NCI-H1930 (cell line): ENCODE results near the gene SLC4A4.

Experiments
- DNase-seq, 2 experiments: peaks; one replicate each; lab custom pipeline; 2025; lab: John Stamatoyannopoulos, UW

Gene SLC4A4

GRCh38 chr4:71540749-71541269 lies 202.0 kb downstream of the SLC4A4 start:
- no peak for DNase-seq

GRCh38 chr4:71541541-71541940 lies 202.7 kb downstream of the SLC4A4 start:
- no peak for DNase-seq

GRCh38 chr4:71545168-71545567 lies 206.3 kb downstream of the SLC4A4 start:
- DNase-seq: no peak

- no peak for DNase-seq
Measured at GRCh38 chr4:71549516-71550160, 210.8 kb downstream of the SLC4A4 start.

GRCh38 chr4:71550220-71551165 lies 211.7 kb downstream of the SLC4A4 start:
- DNase-seq: no peak

- DNase-seq: no peak
Measured at GRCh38 chr4:71553605-71554004, 214.8 kb downstream of the SLC4A4 start.

GRCh38 chr4:71554025-71554424 lies 215.2 kb downstream of the SLC4A4 start:
- DNase-seq: no peak

- DNase-seq: no peak
Measured at GRCh38 chr4:71558248-71558647, 219.4 kb downstream of the SLC4A4 start.

GRCh38 chr4:71559957-71560571 lies 221.2 kb downstream of the SLC4A4 start:
- no peak for DNase-seq

GRCh38 chr4:71564775-71565174 lies 226.0 kb downstream of the SLC4A4 start:
- DNase-seq: no peak

- no peak for DNase-seq
Measured at GRCh38 chr4:71566856-71567255, 228.0 kb downstream of the SLC4A4 start.

- DNase-seq: no peak
Measured at GRCh38 chr4:71568131-71568530, 229.3 kb downstream of the SLC4A4 start.

GRCh38 chr4:71570492-71570891 lies 231.7 kb downstream of the SLC4A4 start:
- DNase-seq: no peak

GRCh38 chr4:71571346-71571745 lies 232.5 kb downstream of the SLC4A4 start:
- no peak for DNase-seq

- no peak for DNase-seq
Measured at GRCh38 chr4:71583971-71584370, 245.2 kb downstream of the SLC4A4 start.

- DNase-seq: no peak
Measured at GRCh38 chr4:71584585-71584984, 245.8 kb downstream of the SLC4A4 start.

GRCh38 chr4:71586087-71586763 lies 247.4 kb downstream of the SLC4A4 start:
- no peak for DNase-seq

- DNase-seq: no peak
Measured at GRCh38 chr4:71587995-71588394, 249.2 kb downstream of the SLC4A4 start.

GRCh38 chr4:71592793-71593192 lies 254.0 kb downstream of the SLC4A4 start:
- DNase-seq: no peak

GRCh38 chr4:71593311-71593710 lies 254.5 kb downstream of the SLC4A4 start:
- DNase-seq: no peak

- DNase-seq: no peak
Measured at GRCh38 chr4:71595576-71596108, 256.8 kb downstream of the SLC4A4 start.

- DNase-seq: no peak
Measured at GRCh38 chr4:71599578-71599977, 260.8 kb downstream of the SLC4A4 start.
